ENCODE results near the gene LAD1.

The LAD1 gene, protein sequence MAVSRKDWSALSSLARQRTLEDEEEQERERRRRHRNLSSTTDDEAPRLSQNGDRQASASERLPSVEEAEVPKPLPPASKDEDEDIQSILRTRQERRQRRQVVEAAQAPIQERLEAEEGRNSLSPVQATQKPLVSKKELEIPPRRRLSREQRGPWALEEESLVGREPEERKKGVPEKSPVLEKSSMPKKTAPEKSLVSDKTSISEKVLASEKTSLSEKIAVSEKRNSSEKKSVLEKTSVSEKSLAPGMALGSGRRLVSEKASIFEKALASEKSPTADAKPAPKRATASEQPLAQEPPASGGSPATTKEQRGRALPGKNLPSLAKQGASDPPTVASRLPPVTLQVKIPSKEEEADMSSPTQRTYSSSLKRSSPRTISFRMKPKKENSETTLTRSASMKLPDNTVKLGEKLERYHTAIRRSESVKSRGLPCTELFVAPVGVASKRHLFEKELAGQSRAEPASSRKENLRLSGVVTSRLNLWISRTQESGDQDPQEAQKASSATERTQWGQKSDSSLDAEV

DNA sequence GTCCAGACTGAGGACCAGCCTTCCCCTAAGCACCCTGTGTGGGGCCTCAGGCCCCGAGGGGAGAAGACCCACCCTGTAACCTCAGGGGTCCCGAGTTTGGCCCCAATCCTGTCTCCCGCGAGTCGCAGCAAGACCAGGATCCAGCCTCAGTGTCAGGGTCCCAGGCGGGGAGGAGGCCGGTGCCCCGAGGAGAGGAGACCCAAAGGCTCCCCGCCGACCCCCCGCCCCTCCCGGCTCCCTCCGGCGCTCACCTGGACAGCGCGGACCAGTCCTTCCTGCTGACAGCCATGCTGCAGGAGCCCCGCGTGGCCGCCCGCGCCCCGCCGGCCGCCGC lies at the start of gene LAD1:
Gene LAD1 (minus strand): TSS at position 307 of the 334 bp plus-strand sequence. CDS start 18 bp downstream, at position 289.
- no peak for DNase-seq

DNA sequence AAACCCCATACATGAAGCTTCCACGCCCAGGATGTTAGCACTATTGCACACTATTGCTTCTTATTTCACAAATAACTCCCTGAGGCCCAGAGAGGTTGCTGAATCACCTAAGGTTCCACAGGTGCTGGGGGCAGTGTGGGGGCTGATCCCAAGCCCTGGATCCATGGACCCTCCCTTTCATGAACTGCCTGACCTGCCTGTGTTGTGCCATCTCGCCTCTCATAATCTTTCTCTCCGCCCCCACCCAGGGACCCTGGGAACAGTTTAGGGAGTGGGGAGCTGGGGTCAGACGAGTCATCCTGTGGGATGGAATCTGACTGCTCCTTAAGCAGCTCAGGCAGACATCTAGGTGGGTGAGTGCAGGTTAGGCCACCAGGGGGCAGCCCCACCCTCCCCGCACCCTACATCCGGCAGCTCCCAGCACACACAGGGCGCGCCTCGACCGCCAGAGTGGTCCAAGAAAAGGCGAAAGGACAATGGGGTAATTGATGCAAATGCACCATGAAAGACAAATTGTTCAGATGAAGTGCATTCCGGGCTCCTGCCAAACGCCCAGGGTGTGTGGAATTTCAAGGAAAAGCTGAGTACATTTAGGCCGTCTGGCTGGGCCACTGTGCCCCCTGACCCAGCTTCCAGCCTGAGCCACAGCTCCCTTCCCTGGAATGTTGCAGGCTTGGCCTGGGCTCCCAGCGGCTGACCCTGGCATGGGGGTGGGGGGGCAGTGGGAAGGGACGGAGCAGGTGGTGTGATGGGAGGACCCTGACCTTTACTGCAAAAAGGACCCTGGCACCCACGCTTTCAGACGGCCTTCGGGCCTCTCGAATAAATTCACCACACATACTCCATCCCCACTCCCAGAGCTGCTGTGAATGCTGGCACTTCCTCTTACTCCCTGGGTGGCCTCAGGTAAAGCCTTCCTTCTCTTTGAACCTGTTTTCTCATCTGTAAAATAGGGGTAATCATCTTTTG lies 49.1 kb upstream of the LAD1 start:
- peak; percentile 76 for DNase-seq

- no peak for DNase-seq
Measured at GRCh38 chr1:201445310-201445709, 46.2 kb upstream of the LAD1 start.

DNA sequence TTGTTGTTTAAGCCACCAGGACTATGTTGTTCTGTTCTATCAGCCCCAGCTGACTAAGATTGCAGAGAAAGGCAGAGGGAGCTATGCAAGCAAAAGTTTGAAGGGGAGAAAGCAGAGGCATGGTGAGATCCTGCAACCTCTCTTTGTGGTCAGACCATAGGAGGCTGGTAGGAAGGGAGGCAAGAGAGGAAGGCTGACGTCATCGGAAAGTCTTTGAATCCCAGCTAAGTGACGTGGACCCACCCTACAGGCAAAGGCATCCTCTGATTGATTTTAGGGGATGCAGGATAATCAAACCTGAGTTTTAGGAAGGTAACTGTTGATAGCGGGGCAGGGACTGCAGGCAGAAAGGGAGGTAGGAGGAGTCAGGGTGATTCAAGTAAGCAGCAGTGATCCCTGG lies 45.7 kb upstream of the LAD1 start:
- DNase-seq: peak; percentile 47

- DNase-seq: no peak
Measured at GRCh38 chr1:201443747-201444146, 44.6 kb upstream of the LAD1 start.

GRCh38 chr1:201436969-201437368 lies 37.8 kb upstream of the LAD1 start:
- no peak for DNase-seq

- DNase-seq: peak; percentile 23
Measured at GRCh38 chr1:201436393-201436792, 37.3 kb upstream of the LAD1 start.

GRCh38 chr1:201434266-201434665 lies 35.1 kb upstream of the LAD1 start:
- DNase-seq: no peak

GRCh38 chr1:201433609-201434008 lies 34.5 kb upstream of the LAD1 start:
- DNase-seq: no peak

- DNase-seq: no peak
Measured at GRCh38 chr1:201430776-201431175, 31.7 kb upstream of the LAD1 start.

GRCh38 chr1:201429736-201430501 lies 30.8 kb upstream of the LAD1 start:
- no peak for DNase-seq

DNA sequence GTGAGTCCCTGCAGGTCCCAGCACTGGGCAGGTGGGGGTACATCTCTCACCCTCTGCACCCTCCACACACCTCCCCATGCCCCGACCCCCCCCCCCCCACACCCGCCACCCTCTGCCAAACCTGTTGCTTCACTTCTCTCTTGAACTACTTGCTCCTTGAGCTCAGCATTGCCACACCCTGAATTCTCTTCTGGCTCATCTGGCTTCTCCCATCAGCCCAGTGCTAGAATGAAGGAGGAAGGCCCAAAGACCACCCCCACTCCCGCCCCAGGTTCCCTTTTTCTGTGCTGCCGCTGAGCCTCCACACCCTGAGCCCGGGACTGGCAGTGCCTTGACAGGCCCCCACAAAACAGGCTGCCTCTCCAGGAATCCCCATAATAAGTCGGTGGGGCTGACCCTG lies 28.8 kb upstream of the LAD1 start:
- DNase-seq: no peak

- no peak for DNase-seq
Measured at GRCh38 chr1:201426479-201427310, 27.6 kb upstream of the LAD1 start.

GRCh38 chr1:201424146-201424545 lies 25.0 kb upstream of the LAD1 start:
- DNase-seq: no peak

DNA sequence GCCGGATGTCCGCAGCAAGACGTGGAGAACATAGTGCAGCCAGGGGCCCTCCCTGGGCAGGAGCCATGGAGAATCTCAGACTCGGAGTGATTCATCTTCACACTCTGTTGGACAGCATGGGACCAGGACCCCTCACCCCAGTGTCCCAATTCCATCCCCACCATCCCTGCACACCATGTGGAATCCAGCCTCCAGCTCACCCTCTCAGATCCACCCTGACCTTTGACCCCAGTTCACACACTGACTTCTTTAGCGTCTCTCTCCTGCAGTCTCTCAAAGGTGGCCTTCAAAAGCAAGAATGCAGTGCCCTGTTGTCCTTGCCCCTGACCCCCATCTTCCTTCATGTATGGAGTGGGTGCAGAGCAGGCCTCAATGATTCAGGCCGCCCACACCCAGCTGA lies 24.5 kb upstream of the LAD1 start:
- DNase-seq: no peak

GRCh38 chr1:201422436-201423030 lies 23.4 kb upstream of the LAD1 start:
- DNase-seq: no peak

GRCh38 chr1:201422026-201422425 lies 22.9 kb upstream of the LAD1 start:
- no peak for DNase-seq

- no peak for DNase-seq
Measured at GRCh38 chr1:201421041-201421440, 21.9 kb upstream of the LAD1 start.

DNA sequence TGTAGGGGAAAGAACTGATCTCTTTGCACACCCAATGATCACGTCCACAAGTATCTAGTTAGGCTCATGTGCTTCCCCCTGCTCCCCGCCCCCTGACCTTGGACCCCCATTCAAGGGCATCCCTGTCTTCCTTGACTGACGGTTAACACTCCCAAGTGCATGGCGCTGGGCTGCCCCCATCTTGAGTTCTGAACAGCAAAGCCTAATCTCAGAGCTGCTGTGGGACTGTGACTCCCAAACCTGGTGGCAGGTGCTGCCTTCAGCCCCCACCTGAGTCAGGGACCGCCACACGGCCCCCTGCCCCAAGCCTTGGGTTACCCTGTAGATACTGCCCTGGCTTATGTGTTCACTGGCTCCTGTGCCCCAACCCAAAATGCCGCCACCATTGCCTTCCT lies 21.5 kb upstream of the LAD1 start:
- no peak for DNase-seq

DNA sequence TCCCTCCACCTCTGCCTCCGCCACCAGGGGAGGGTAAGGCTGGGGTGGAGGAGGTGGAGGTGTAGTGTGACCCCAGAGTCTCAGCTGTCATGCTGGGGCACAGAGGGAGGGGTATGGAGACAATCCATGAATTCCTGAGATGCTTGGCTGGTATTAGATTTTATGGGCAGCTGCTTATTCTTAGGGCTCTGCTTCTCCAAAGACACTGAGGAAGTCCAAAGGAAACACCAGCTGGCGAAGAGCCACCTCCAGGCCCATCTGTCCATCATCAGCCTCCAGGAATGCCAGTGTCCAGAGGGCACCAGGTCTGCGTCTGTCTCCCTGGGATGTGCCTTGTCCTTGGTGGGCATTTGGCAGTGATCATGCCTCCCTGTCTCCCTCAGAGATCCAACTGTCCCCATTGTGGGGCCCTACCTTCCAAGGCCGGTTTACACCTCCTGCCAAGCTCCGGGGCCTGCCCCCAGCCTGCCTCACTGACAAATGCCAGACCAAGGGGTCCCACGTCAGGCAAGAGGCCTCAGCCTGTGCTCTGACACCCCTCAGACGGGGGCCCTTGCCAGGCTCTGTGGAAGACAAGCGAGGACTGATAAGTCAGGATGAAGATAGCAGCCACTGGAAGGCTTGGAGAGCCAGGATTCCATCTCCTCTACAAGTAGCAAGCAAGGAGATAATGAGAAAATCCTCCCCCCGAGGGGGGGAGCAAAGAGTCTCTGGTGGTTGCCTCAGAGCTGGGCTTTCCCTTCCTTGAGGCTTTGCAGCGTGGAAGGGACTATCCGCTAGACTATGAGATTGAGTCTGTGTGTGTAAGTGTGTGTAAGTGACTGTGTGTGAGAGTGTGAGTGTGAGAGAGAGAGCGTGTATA lies 20.9 kb upstream of the LAD1 start:
- no peak for DNase-seq

- no peak for DNase-seq
Measured at GRCh38 chr1:201419256-201419655, 20.1 kb upstream of the LAD1 start.

Measured in OCI-M1 (cell line).